OCI-LY7 (cell line): ENCODE data around the gene SAP130. TPM values are rescaled to one million over a fixed set of nuclear protein-coding genes. Genes with fewer than 3 reads are reported as not detected.

Source experiments
- BruUV-seq: library from RNA; stranded (reverse); fragments of 400-500 nt; replicated peaks from 2 replicates; lab custom pipeline; 2021; lab: Mats Ljungman, UMichigan
- CTCF ChIA-PET: fragments of 300-600 bp; sonication (Branson Sonifier 250); formaldehyde crosslinking; loops from one replicate; lab custom pipeline; 2022; ENCODE audit warnings: antibody characterized with exemption; ENCODE audit not compliant: unreplicated experiment; lab: Charles Lee
- POLR2A ChIA-PET: fragments of 300-600 bp; sonication (Branson Sonifier 250); formaldehyde crosslinking; loops from one replicate; lab custom pipeline; 2022; ENCODE audit warnings: antibody characterized with exemption; lab: Charles Lee
- DNase-seq: peaks from one replicate; pipeline ENCODE4 v3.0.0-alpha.2; 2015; ENCODE audit warnings: low spot score
- H2AFZ ChIP-seq: fragments of 200-600 bp; sonication (generic), shearing (Covaris generic); 2 replicates; pipeline ENCODE4 v1.6.1; 2014; ENCODE audit warnings: mild to moderate bottlenecking, antibody characterized with exemption, low read length, moderate library complexity
- H3K27ac ChIP-seq: fragments of 200-600 bp; sonication (generic); 2 replicates; pipeline ENCODE4 v1.5.1; 2014; ENCODE audit warnings: mixed run types, low read depth, mild to moderate bottlenecking, moderate library complexity, low read length, inconsistent platforms; ENCODE audit not compliant: poor library complexity, severe bottlenecking
- H3K36me3 ChIP-seq: fragments of 200-600 bp; sonication (generic); 2 replicates; pipeline ENCODE4 v1.6.1; 2014; ENCODE audit warnings: mild to moderate bottlenecking, antibody characterized with exemption, low read length, moderate library complexity, mixed read lengths; ENCODE audit not compliant: insufficient read depth
- H3K4me1 ChIP-seq: fragments of 200-600 bp; sonication (generic); 2 replicates; pipeline ENCODE4 v1.5.1; 2014; ENCODE audit warnings: mild to moderate bottlenecking, low read length; ENCODE audit not compliant: insufficient read depth, poor library complexity, severe bottlenecking
- H3K4me2 ChIP-seq: fragments of 200-600 bp; sonication (generic); 2 replicates; pipeline ENCODE4 v1.6.1; 2014; ENCODE audit warnings: mild to moderate bottlenecking, low read length
- H3K4me3 ChIP-seq: fragments of 200-600 bp; sonication (generic); 2 replicates; pipeline ENCODE4 v1.5.1; 2014; ENCODE audit warnings: mild to moderate bottlenecking, low read depth, low read length; ENCODE audit not compliant: poor library complexity, severe bottlenecking
- H3K79me2 ChIP-seq: fragments of 200-600 bp; sonication (generic); 2 replicates; pipeline ENCODE4 v1.6.1; 2016; ENCODE audit warnings: low read depth, mild to moderate bottlenecking, low read length, moderate library complexity, mixed read lengths; ENCODE audit not compliant: insufficient read depth
- H3K9me2 ChIP-seq: fragments of 200-600 bp; sonication (generic); 2 replicates; pipeline ENCODE4 v1.6.1; 2016; ENCODE audit warnings: mild to moderate bottlenecking, low read length, mixed read lengths; ENCODE audit not compliant: insufficient read depth
- H3K9me3 ChIP-seq: fragments of 200-600 bp; sonication (generic); 2 replicates; pipeline ENCODE4 v1.6.1; 2014; ENCODE audit warnings: mild to moderate bottlenecking, mixed run types, low read length, mixed read lengths
- H4K20me1 ChIP-seq: fragments of 200-600 bp; sonication (generic); 2 replicates; pipeline ENCODE4 v1.6.1; 2014; ENCODE audit warnings: mild to moderate bottlenecking, antibody characterized with exemption, low read length, moderate library complexity, mixed read lengths; ENCODE audit not compliant: insufficient read depth
- CTCF ChIP-seq: fragments of 200-600 bp; sonication (generic); conservative IDR thresholded peaks from 2 replicates; pipeline ENCODE4 v1.5.1; 2014; ENCODE audit warnings: mild to moderate bottlenecking, antibody characterized with exemption, low read length, moderate library complexity, mixed read lengths
- EZH2phosphoT487 ChIP-seq: fragments of 200-600 bp; sonication (generic); IDR thresholded peaks from 2 replicates; pipeline ENCODE4 v1.6.1; 2018; ENCODE audit warnings: low read depth, borderline replicate concordance, mild to moderate bottlenecking, mixed run types, antibody characterized with exemption, low read length, moderate library complexity, mixed read lengths
- intact Hi-C: fragments of 100-400 bp; cut with micrococcal nuclease; formaldehyde crosslinking; loops from one replicate; pipeline ENCODE4 v1.10.0; 2022; ENCODE audit not compliant: unreplicated experiment
- total RNA-seq, 2 experiments: library from RNA; depleted of rRNA in 1 of 2; stranded (reverse); fragments of >200 nt in 1 of 2; shearing (Covaris generic) in 1 of 2; gene quantifications; 2 replicates each; pipeline ENCODE4 v1.2.3, GENCODE V29; 2014 to 2022

The SAP130 gene
- total RNA-seq, 2 experiments from 2014 or later: 9.6 to 31.8 TPM

GRCh38 chr2:128027278-128027800 is 520 bp downstream of the SAP130 start:
- CTCF ChIA-PET: no interaction called here
- H3K9me3 ChIP-seq: peaks cover 17% of the 10 kb centered on the region; the same call in 1 of the 2 replicates
- no peaks in the 10 kb centered on the region for H3K9me2 ChIP-seq
- POLR2A ChIA-PET: interaction anchor here (0.8 to 2.1 kb wide), 3 partner anchors 17 to 64 kb away, joined by 3 to 14 read pairs (median 4); partner anchors contain the start of gene UGGT1
- intact Hi-C loops: no loop called here
- peaks cover 19% of the 10 kb centered on the region; the same call in 1 of the 2 replicates for H3K36me3 ChIP-seq
- BruUV-seq: no TSS peak
- H3K27ac ChIP-seq: peak overlapping the region; percentile 70
- peaks cover 10% of the 10 kb centered on the region for H4K20me1 ChIP-seq
- H3K4me2 ChIP-seq: peak overlapping the region; percentile 70
- H3K4me1 ChIP-seq: peaks cover 11% of the 10 kb centered on the region
- H3K79me2 ChIP-seq: peaks cover 31% of the 10 kb centered on the region
- H2AFZ ChIP-seq: peak overlapping the region; percentile 29; the same call in 1 of the 2 replicates
- TF ChIP-seq CTCF: no peak
- no peak for TF ChIP-seq EZH2phosphoT487
- peak overlapping the region; percentile 93 for H3K4me3 ChIP-seq
- DNase-seq: peak; percentile 98

- peaks cover 31% of the 10 kb centered on the region for H3K79me2 ChIP-seq
- H3K9me3 ChIP-seq: peaks cover 10% of the 10 kb centered on the region; the same call in 1 of the 2 replicates
- intact Hi-C loops: no loop called here
- H2AFZ ChIP-seq: peak overlapping the region; percentile 43; the same call in 1 of the 2 replicates
- peaks cover 11% of the 10 kb centered on the region for H3K4me1 ChIP-seq
- peak overlapping the region; percentile 93 for H3K4me3 ChIP-seq
- H3K36me3 ChIP-seq: peaks cover 25% of the 10 kb centered on the region; the same call in 1 of the 2 replicates
- POLR2A ChIA-PET: interaction anchor here (0.6 kb wide), 1 partner anchor 38 kb away, joined by 3 read pairs; no protein-coding TSS in a partner anchor
- BruUV-seq: no TSS peak
- no peaks in the 10 kb centered on the region for H3K9me2 ChIP-seq
- CTCF ChIA-PET: no interaction called here
- TF ChIP-seq EZH2phosphoT487 (no peak), CTCF (no peak)
- peaks cover 10% of the 10 kb centered on the region for H4K20me1 ChIP-seq
- no peak overlapping the region for H3K27ac ChIP-seq
- DNase-seq: no peak
- peak overlapping the region; percentile 70 for H3K4me2 ChIP-seq
These were observed 1.2 kb downstream of the SAP130 start for GRCh38 chr2:128026448-128027277.
